NT2/D1 (cell line): ENCODE measurements around the gene FADD.
"Not testable (repeated sequence)": the region's sequence is repeated elsewhere in the genome, so short reads cannot be mapped to it uniquely, and the experiment has no call there.

Experiments
- DNase-seq: peaks from one replicate; pipeline ENCODE4 v3.0.0-alpha.2; 2011; ENCODE audit warnings: low read depth, low spot score
- H3K27me3 ChIP-seq: 2 replicates; pipeline ENCODE4 v1.6.0; 2011; ENCODE audit warnings: mild to moderate bottlenecking; ENCODE audit not compliant: insufficient read length, insufficient read depth
- H3K36me3 ChIP-seq: 2 replicates; pipeline ENCODE4 v1.6.1; 2011; ENCODE audit warnings: mild to moderate bottlenecking, low read length, mixed read lengths; ENCODE audit not compliant: insufficient read depth, insufficient read length
- H3K4me1 ChIP-seq: 2 replicates; pipeline ENCODE4 v1.5.1; 2011; ENCODE audit not compliant: insufficient read depth, insufficient read length
- H3K4me3 ChIP-seq: 2 replicates; pipeline ENCODE4 v1.5.1; 2011; ENCODE audit warnings: low read depth; ENCODE audit not compliant: insufficient read length
- H3K9ac ChIP-seq: 2 replicates; pipeline ENCODE4 v1.6.0; 2011; ENCODE audit warnings: low read depth; ENCODE audit not compliant: insufficient read length
- H3K9me3 ChIP-seq: 2 replicates; pipeline ENCODE4 v1.5.1; 2011; ENCODE audit warnings: mild to moderate bottlenecking, low read length; ENCODE audit not compliant: insufficient read depth
- SUZ12 ChIP-seq: IDR thresholded peaks from 2 replicates; pipeline ENCODE4 v1.6.1; 2011; ENCODE audit not compliant: insufficient read length, insufficient read depth; ENCODE audit errors: extremely low read depth
- YY1 ChIP-seq: IDR thresholded peaks from 2 replicates; pipeline ENCODE4 v1.6.1; 2011; ENCODE audit not compliant: insufficient read length, insufficient read depth
- ZNF274 ChIP-seq: IDR thresholded peaks from 2 replicates; pipeline ENCODE4 v1.6.1; 2011; ENCODE audit warnings: mild to moderate bottlenecking, low read depth, low read length

Gene FADD

GRCh38 chr11:70206982-70207376 lies 3.9 kb downstream of the FADD start:
- Histone ChIP-seq H3K27me3 (no peaks in the 10 kb centered on the region), H3K4me3 (no peak overlapping the region), H3K36me3 (peaks cover 59% of the 10 kb centered on the region), H3K9me3 (no peaks in the 10 kb centered on the region), H3K4me1 (peaks cover 21% of the 10 kb centered on the region), H3K9ac (no peak overlapping the region)
- TF ChIP-seq YY1 = no peak
- TF ChIP-seq SUZ12 = no peak
- no peak for TF ChIP-seq ZNF274
- no peak for DNase-seq

- DNase-seq = no peak
- Histone ChIP-seq H3K9ac (no peak overlapping the region), H3K36me3 (peaks cover 59% of the 10 kb centered on the region), H3K4me3 (no peak overlapping the region), H3K9me3 (no peaks in the 10 kb centered on the region), H3K27me3 (no peaks in the 10 kb centered on the region), H3K4me1 (peaks cover 23% of the 10 kb centered on the region)
- TF ChIP-seq YY1 = no peak
- no peak for TF ChIP-seq ZNF274
- no peak for TF ChIP-seq SUZ12
Observed at GRCh38 chr11:70207531-70208131, 4.5 kb downstream of the FADD start.

GRCh38 chr11:70209391-70209912 lies 6.4 kb downstream of the FADD start:
- H3K9me3 ChIP-seq = no peaks in the 10 kb centered on the region
- H3K4me3 ChIP-seq = no peak overlapping the region
- TF ChIP-seq YY1 (no peak), ZNF274 (no peak), SUZ12 (no peak)
- no peak for DNase-seq
- H3K27me3 ChIP-seq = no peaks in the 10 kb centered on the region
- peaks cover 52% of the 10 kb centered on the region for H3K36me3 ChIP-seq
- H3K9ac ChIP-seq = no peak overlapping the region
- H3K4me1 ChIP-seq = peaks cover 20% of the 10 kb centered on the region

GRCh38 chr11:70210051-70210501 lies 7.0 kb downstream of the FADD start:
- no peak for DNase-seq
- peaks cover 45% of the 10 kb centered on the region for H3K36me3 ChIP-seq

GRCh38 chr11:70210530-70210929 lies 7.4 kb downstream of the FADD start:
- DNase-seq = no peak
- Histone ChIP-seq H3K4me1 (peaks cover 18% of the 10 kb centered on the region), H3K36me3 (peaks cover 41% of the 10 kb centered on the region), H3K9me3 (no peaks in the 10 kb centered on the region), H3K9ac (no peak overlapping the region), H3K27me3 (no peaks in the 10 kb centered on the region), H3K4me3 (no peak overlapping the region)
- TF ChIP-seq ZNF274 (no peak), SUZ12 (no peak), YY1 (no peak)

More at GRCh38 chr11:70210051-70210501, 7.0 kb downstream of the FADD start:
- H3K4me3 ChIP-seq = no peak overlapping the region
- no peaks in the 10 kb centered on the region for H3K9me3 ChIP-seq
- H3K27me3 ChIP-seq = no peaks in the 10 kb centered on the region
- H3K4me1 ChIP-seq = peaks cover 18% of the 10 kb centered on the region
- TF ChIP-seq YY1 (no peak), SUZ12 (no peak), ZNF274 (no peak)
- H3K9ac ChIP-seq = no peak overlapping the region

- Histone ChIP-seq H3K27me3 (no peaks in the 10 kb centered on the region), H3K4me3 (no peak overlapping the region), H3K9ac (no peak overlapping the region), H3K36me3 (peaks cover 23% of the 10 kb centered on the region), H3K4me1 (peaks cover 13% of the 10 kb centered on the region), H3K9me3 (no peaks in the 10 kb centered on the region)
- no peak for TF ChIP-seq YY1
- TF ChIP-seq SUZ12 = no peak
- no peak for TF ChIP-seq ZNF274
- no peak for DNase-seq
Observed at GRCh38 chr11:70212227-70212811, 9.2 kb downstream of the FADD start.

- H3K4me3 ChIP-seq, H3K36me3 ChIP-seq, H3K4me1 ChIP-seq, DNase-seq, H3K9ac ChIP-seq, H3K27me3 ChIP-seq, H3K9me3 ChIP-seq: not testable (repeated sequence)
Observed at GRCh38 chr11:70217388-70217787, 14.3 kb downstream of the FADD start.

- not testable (repeated sequence) for H3K27me3 ChIP-seq, H3K4me3 ChIP-seq, H3K36me3 ChIP-seq, H3K9me3 ChIP-seq, H3K4me1 ChIP-seq, H3K9ac ChIP-seq, DNase-seq
Observed at GRCh38 chr11:70218076-70218475, 15.0 kb downstream of the FADD start.
